B cell (primary cell): Measurements from ENCODE around the gene HES4. TPM values are rescaled to one million over a fixed set of nuclear protein-coding genes. Genes with fewer than 3 reads are reported as not detected.

Experiments used
- ATAC-seq: fragments of 200-7000 bp; cut with Tn5 transposase; one replicate; pipeline ENCODE4 v1.10.0; 2021; ENCODE audit warnings: low read depth, mild to moderate bottlenecking, moderate number of reproducible peaks, moderate library complexity
- CTCF ChIA-PET: fragments of 350-600 bp; sonication (Branson Sonifier 250); formaldehyde crosslinking; loops from one replicate; lab custom pipeline; 2021; ENCODE audit warnings: antibody characterized with exemption, inconsistent platforms; lab: Charles Lee
- POLR2A ChIA-PET: fragments of 350-600 bp; sonication (Branson Sonifier 250); formaldehyde crosslinking; loops from one replicate; lab custom pipeline; 2021; ENCODE audit warnings: antibody characterized with exemption; lab: Charles Lee
- DNase-seq: peaks from one replicate; pipeline ENCODE4 v3.0.0; 2013
- H2AFZ ChIP-seq: 2 replicates; pipeline ENCODE4 v1.6.1; 2012; ENCODE audit warnings: mild to moderate bottlenecking, low read depth, low read length; ENCODE audit not compliant: insufficient read depth, poor library complexity, severe bottlenecking
- H3K27ac ChIP-seq, 2 donors: 1 replicate in 1 of 2; 2 replicates in 1 of 2; pipeline ENCODE4 v1.5.1; 2012 to 2013; ENCODE audit warnings: low read length in 2 of 2, mild to moderate bottlenecking in 2 of 2, moderate library complexity in 1 of 2
- H3K27me3 ChIP-seq, 4 experiments: fragments of 200-600 bp in 1 of 4; sonication (generic) in 1 of 4; replicated peaks in 1 of 4; 1 replicate in 2 of 4; 2 replicates in 2 of 4; pipeline versions ENCODE4 v1.6.1 to v1.7.0; 2013 to 2016; ENCODE audit warnings: low read length in 3 of 4, mild to moderate bottlenecking in 2 of 4, mixed read lengths in 1 of 4, moderate library complexity in 1 of 4; ENCODE audit not compliant: insufficient read depth in 4 of 4, control insufficient read depth in 3 of 4; ENCODE audit errors: control extremely low read depth in 1 of 4
- H3K36me3 ChIP-seq, 2 experiments: replicated peaks in 1 of 2; 1 replicate in 1 of 2; 2 replicates in 1 of 2; pipeline versions ENCODE4 v1.6.1 to v1.7.1; 2013; ENCODE audit warnings: low read length in 1 of 2; ENCODE audit not compliant: insufficient read depth in 2 of 2, control insufficient read depth in 1 of 2; ENCODE audit errors: control extremely low read depth in 1 of 2, extremely low read depth in 1 of 2
- H3K4me1 ChIP-seq, 2 donors: fragments of 200-600 bp in 1 of 2; sonication (generic) in 1 of 2; 1 replicate in 1 of 2; 2 replicates in 1 of 2; pipeline versions ENCODE4 v1.5.1 to v1.6.1; 2013 to 2017; ENCODE audit warnings: low read length in 2 of 2; ENCODE audit not compliant: control insufficient read depth in 2 of 2, insufficient read depth in 2 of 2
- H3K4me2 ChIP-seq: replicated peaks from 2 replicates; pipeline ENCODE3; 2012; ENCODE audit warnings: mild to moderate bottlenecking, low read depth, low read length; ENCODE audit not compliant: poor library complexity, severe bottlenecking
- H3K4me3 ChIP-seq, 5 experiments: fragments of 200-600 bp in 1 of 5; sonication (generic) in 1 of 5; 1 replicate in 3 of 5; 2 replicates in 2 of 5; pipeline versions ENCODE4 v1.5.1 to v1.7.0; 2011 to 2016; ENCODE audit warnings: low read length in 4 of 5, mild to moderate bottlenecking in 4 of 5, low read depth in 2 of 5, control low read depth in 1 of 5, moderate library complexity in 1 of 5; ENCODE audit not compliant: insufficient read depth in 1 of 5; ENCODE audit errors: control extremely low read depth in 1 of 5, extremely low read depth in 1 of 5
- H3K79me2 ChIP-seq: fragments of 200-600 bp; sonication (generic); one replicate; pipeline ENCODE4 v1.6.0; 2016; ENCODE audit warnings: low read length; ENCODE audit not compliant: control insufficient read depth, insufficient read depth
- H3K9ac ChIP-seq: fragments of 200-600 bp; sonication (generic); 2 replicates; pipeline ENCODE4 v1.6.1; 2017; ENCODE audit warnings: mild to moderate bottlenecking, low read length, moderate library complexity
- H3K9me3 ChIP-seq, 3 donors: one replicate each; pipeline versions ENCODE4 v1.6.1 to v1.7.1; 2013; ENCODE audit warnings: low read length in 2 of 3; ENCODE audit not compliant: control insufficient read depth in 2 of 3, insufficient read depth in 1 of 3; ENCODE audit errors: control extremely low read depth in 1 of 3
- H4K20me1 ChIP-seq: 2 replicates; pipeline ENCODE4 v1.6.0; 2012; ENCODE audit warnings: mild to moderate bottlenecking, low read length; ENCODE audit not compliant: insufficient read depth, control insufficient read depth, poor library complexity, severe bottlenecking
- H3K27ac Mint-ChIP-seq: one replicate; pipeline ENCODE4 v1.8.0; 2021; ENCODE audit warnings: mixed read lengths
- H3K27me3 Mint-ChIP-seq: one replicate; pipeline ENCODE4 v1.8.0; 2021; ENCODE audit warnings: mixed read lengths
- H3K4me1 Mint-ChIP-seq: one replicate; pipeline ENCODE4 v1.8.0; 2021; ENCODE audit warnings: mixed read lengths
- H3K4me3 Mint-ChIP-seq: one replicate; pipeline ENCODE4 v1.8.0; 2021; ENCODE audit warnings: mixed read lengths
- H3K9me3 Mint-ChIP-seq: one replicate; pipeline ENCODE4 v1.8.0; 2022; ENCODE audit warnings: mixed read lengths; ENCODE audit not compliant: insufficient read depth
- EZH2 ChIP-seq: IDR thresholded peaks from 2 replicates; pipeline ENCODE4 v1.6.1; 2012; ENCODE audit warnings: borderline replicate concordance, low read depth, mild to moderate bottlenecking, moderate library complexity, low read length; ENCODE audit not compliant: insufficient read depth, poor library complexity, severe bottlenecking
- WGBS: methylation state at CpG from one replicate; pipeline ENCODE4 v1.1.5; 2013; ENCODE audit warnings: missing lambda C conversion rate; ENCODE audit not compliant: insufficient coverage; 5-methylcytosine and 5-hydroxymethylcytosine counted together
- intact Hi-C: fragments of 100-400 bp; cut with micrococcal nuclease; formaldehyde crosslinking; loops from one replicate; pipeline ENCODE4 v1.10.0; 2022
- polyA plus RNA-seq: library from polyadenylated mRNA; depleted of rRNA; stranded (reverse); fragments of >200 nt; gene quantifications from 2 replicates; pipeline ENCODE4 v1.2.3, GENCODE V29; 2012
- total RNA-seq, 2 donors: library from RNA; stranded (reverse); fragments of 120-200 nt in 1 of 2; gene quantifications; 1 replicate in 1 of 2; 2 replicates in 1 of 2; pipeline versions ENCODE4 v1.2.3 to v1.2.4, GENCODE V29; 2013 to 2022
- TF ChIP-seq, protein P1 (sequence below): fragments of 200-600 bp; IDR thresholded peaks from one replicate; pipeline ENCODE4 v1.8.0; 2022; ENCODE audit warnings: antibody characterized with exemption, mild to moderate bottlenecking

The HES4 gene
- total and polyA plus RNA-seq, 2 donors (not counting 1 experiment from before 2014, with no cell fraction given) = 3.2 to 4.5 TPM

DNA sequence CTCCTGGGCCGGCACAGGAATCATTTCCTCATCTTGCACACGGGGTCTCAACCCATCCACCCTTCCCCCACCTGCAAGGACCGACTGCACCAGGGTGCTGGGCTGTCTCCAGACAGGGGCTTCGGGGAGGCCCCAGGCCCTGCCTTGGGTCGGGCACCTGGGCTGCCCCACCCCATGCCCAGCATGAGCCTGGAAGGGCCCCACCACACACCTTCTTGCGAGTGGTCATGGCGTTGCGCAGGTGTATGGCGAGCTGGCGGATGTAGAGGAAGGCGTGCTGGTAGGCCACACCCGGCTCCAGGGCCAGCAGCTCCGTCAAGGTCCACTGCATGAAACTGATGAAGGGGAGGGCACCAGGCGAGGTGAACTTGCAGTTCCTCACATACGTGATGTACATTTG is 47.7 kb downstream of the HES4 start:
- H3K27me3 Mint-ChIP-seq = no peaks in the 10 kb centered on the region
- H2AFZ ChIP-seq = no peak overlapping the region
- no peak overlapping the region for H3K27ac ChIP-seq
- TF ChIP-seq, protein P1, sequence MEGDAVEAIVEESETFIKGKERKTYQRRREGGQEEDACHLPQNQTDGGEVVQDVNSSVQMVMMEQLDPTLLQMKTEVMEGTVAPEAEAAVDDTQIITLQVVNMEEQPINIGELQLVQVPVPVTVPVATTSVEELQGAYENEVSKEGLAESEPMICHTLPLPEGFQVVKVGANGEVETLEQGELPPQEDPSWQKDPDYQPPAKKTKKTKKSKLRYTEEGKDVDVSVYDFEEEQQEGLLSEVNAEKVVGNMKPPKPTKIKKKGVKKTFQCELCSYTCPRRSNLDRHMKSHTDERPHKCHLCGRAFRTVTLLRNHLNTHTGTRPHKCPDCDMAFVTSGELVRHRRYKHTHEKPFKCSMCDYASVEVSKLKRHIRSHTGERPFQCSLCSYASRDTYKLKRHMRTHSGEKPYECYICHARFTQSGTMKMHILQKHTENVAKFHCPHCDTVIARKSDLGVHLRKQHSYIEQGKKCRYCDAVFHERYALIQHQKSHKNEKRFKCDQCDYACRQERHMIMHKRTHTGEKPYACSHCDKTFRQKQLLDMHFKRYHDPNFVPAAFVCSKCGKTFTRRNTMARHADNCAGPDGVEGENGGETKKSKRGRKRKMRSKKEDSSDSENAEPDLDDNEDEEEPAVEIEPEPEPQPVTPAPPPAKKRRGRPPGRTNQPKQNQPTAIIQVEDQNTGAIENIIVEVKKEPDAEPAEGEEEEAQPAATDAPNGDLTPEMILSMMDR = no peak
- TF ChIP-seq EZH2 = no peak
- H3K9me3 ChIP-seq = no peaks in the 10 kb centered on the region
- ATAC-seq (no peak), DNase-seq (no peak)
- no peak overlapping the region for H3K27ac Mint-ChIP-seq
- 92% methylated on average over 12 of the region's 15 CpGs for WGBS
- H3K36me3 ChIP-seq = peaks cover 0 to 97% of the 10 kb centered on the region in 2 experiments
- ChIA-PET CTCF (no interaction called here), POLR2A (no interaction called here)
- H3K27me3 ChIP-seq = no peaks in the 10 kb centered on the region
- no peaks in the 10 kb centered on the region for H3K9me3 Mint-ChIP-seq
- H4K20me1 ChIP-seq = peaks cover 90% of the 10 kb centered on the region
- peaks cover 5% of the 10 kb centered on the region for H3K79me2 ChIP-seq
- intact Hi-C loops = no loop called here
- H3K4me1 Mint-ChIP-seq = peaks cover 5% of the 10 kb centered on the region
- no peak overlapping the region for H3K4me2 ChIP-seq
- peaks cover 0 to 12% of the 10 kb centered on the region in 2 donors for H3K4me1 ChIP-seq
- no peak overlapping the region for H3K4me3 ChIP-seq
- no peak overlapping the region for H3K4me3 Mint-ChIP-seq
- H3K9ac ChIP-seq = no peak overlapping the region

DNA sequence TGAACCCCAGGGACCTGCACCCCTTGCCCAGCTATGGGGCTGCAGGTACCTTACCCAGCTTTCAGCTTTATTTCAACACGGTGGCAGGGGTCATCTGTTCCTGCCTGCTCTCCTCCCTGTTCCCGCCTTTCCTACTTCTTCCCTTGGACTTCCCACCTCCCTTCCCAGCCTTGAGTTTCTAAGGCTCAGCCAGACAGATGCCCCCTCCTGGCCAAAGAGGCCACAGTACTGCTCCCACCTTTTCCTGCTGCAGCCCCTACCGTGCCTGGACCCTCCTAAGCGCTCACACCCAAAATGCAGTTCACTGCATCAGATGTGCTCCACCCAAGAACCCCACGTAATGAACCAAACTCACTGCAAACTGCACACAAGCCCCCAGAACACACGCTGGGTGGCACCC is 48.5 kb downstream of the HES4 start:
- CTCF ChIA-PET = no interaction called here
- DNase-seq = no peak
- Histone ChIP-seq H3K4me3 (no peak overlapping the region), H3K9me3 (no peaks in the 10 kb centered on the region), H3K79me2 (peaks cover 3% of the 10 kb centered on the region), H3K27me3 (no peaks in the 10 kb centered on the region), H2AFZ (no peak overlapping the region), H3K4me2 (no peak overlapping the region), H3K4me1 (peaks cover 0 to 9% of the 10 kb centered on the region in 2 donors), H3K36me3 (peaks cover 0 to 95% of the 10 kb centered on the region in 2 experiments), H3K9ac (no peak overlapping the region), H4K20me1 (peaks cover 84% of the 10 kb centered on the region), H3K27ac (no peak overlapping the region)
- no peak for ATAC-seq
- 92% methylated on average over 6 of the region's 6 CpGs for WGBS
- POLR2A ChIA-PET = interaction anchor here (0.5 kb wide), 1 partner anchor 326 kb away, joined by 6 read pairs; no protein-coding TSS in a partner anchor
- Mint-ChIP-seq H3K9me3 (no peaks in the 10 kb centered on the region), H3K4me3 (no peak overlapping the region), H3K4me1 (peaks cover 2% of the 10 kb centered on the region), H3K27me3 (no peaks in the 10 kb centered on the region), H3K27ac (no peak overlapping the region)
- intact Hi-C loops = no loop called here
- no peak for TF ChIP-seq EZH2
- TF ChIP-seq, protein P1 = no peak
